ENCODE results near the gene ZNF44. TPM values are rescaled to one million over a fixed set of nuclear protein-coding genes. Genes with fewer than 3 reads are reported as not detected.

The ZNF44 gene
- polyA plus RNA-seq, 2 of the 4 experiments (the other 2 are of a cell fraction) = 0.65 to 0.76 TPM

DNA sequence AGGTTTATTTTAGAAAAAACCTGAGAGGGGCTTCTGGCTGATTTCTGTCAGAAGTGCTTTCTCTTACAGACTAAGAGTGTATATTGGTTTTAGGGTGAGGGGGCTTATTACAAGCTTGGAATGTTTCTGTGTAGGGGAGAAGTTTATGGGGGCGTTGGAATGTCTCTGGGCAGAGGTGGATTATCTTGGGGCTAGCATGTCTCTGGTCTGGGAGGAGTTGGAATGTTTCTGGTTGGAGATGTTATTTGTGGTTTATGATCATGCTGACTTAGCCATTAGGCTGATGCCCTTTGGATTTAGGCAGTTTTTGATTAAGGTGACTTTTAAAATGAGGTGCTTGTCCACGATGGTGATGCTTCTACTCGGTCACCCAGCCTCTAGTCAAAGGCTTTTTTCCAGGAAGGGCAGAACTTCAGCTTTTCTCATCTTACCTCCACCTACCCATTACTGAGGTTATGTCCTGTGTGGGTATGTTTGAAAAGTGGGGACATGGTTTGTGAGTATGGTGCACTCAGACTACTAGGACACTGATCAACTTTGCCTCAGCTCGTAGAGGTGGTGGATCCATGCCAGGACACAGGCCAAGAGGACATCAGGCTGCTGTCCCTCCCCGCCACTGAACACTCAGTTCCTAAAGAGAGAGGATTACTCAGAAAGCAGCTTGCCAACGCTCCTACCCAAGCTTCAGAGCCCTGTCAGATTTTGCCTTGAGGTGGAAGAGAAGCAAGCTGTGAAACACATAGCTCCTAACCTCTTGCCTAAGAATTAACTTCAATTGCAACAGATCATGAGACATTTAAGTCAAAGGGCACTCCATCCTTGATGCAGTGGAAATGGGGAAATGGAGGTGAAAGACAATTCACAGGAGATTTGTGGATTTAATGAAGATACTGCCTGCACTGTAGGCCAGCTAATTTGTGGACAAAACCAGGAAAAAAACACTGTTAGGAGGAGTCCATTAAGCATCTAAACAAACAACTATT is 63.6 kb downstream of the ZNF44 start:
- no peak for ATAC-seq

DNA sequence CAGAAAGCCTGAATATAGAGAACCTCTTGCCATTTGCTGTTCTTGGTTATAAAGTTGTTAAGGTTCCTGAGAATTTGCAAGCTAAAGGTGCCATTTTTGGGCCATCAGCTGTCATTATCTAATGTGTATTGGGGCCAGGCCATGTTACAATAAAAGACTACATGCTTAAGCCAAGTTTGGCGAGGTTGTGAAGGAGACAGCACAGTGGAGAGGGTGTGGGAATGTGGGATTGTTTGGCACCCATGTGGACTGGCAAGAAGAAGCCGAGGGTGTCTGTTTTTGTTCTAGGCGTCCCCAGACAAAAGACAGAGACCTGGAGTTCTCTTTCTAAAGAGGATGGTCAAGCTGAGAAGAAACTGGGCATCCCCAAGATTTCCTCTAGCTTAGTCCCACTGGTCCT is 64.7 kb downstream of the ZNF44 start:
- 0% methylated on average over 3 of the region's 3 CpGs for WGBS (ENCODE audit: missing lambda C conversion rate)
- DNase-seq (ENCODE audit: low read depth in 1 of 2, low spot score in 1 of 2) (no peak), ATAC-seq (no peak), FAIRE-seq (no peak)
- TF ChIP-seq GATA3 (IDR thresholded peaks at IDR 0.05; ENCODE audit: borderline replicate concordance) (no peak), JUN (IDR thresholded peaks at IDR 0.05) (no peak), ZFP36 (IDR thresholded peaks at IDR 0.05; ENCODE audit: borderline replicate concordance, partially characterized antibody) (no peak), ZNF302 (CRISPR knock-in tag; IDR thresholded peaks at IDR 0.05) (no peak), SMC3 (IDR thresholded peaks at IDR 0.05) (no peak), NR3C1 (IDR thresholded peaks at IDR 0.05) (no peak), FOXS1 (CRISPR knock-in tag; IDR thresholded peaks at IDR 0.05) (no peak), RCOR1 (IDR thresholded peaks at IDR 0.05; ENCODE audit: low read depth, low read length) (no peak), RNF2 (IDR thresholded peaks at IDR 0.05; ENCODE audit: borderline replicate concordance, low read depth) (no peak), ESRRA (IDR thresholded peaks at IDR 0.05; ENCODE audit: borderline replicate concordance, low read length) (no peak), FOSL2 (IDR thresholded peaks at IDR 0.05) (no peak), FOSL2 (CRISPR knock-in tag; IDR thresholded peaks at IDR 0.05) (no peak), KDM1A (IDR thresholded peaks at IDR 0.05; ENCODE audit: low read depth) (no peak), JUNB (IDR thresholded peaks at IDR 0.05) (no peak), PHF8 (IDR thresholded peaks at IDR 0.05; ENCODE audit: borderline replicate concordance, low read depth) (no peak), TFCP2L1 (CRISPR knock-in tag; IDR thresholded peaks at IDR 0.05) (no peak), CHD4 (IDR thresholded peaks at IDR 0.05; ENCODE audit: borderline replicate concordance) (no peak), HOXB13 (CRISPR knock-in tag; IDR thresholded peaks at IDR 0.05; ENCODE audit: low read depth) (no peak), HOXB5 (CRISPR knock-in tag; IDR thresholded peaks at IDR 0.05) (no peak), MAZ (IDR thresholded peaks at IDR 0.05; ENCODE audit: borderline replicate concordance, low read depth, low read length) (no peak)
- TF ChIP-seq, protein P1, sequence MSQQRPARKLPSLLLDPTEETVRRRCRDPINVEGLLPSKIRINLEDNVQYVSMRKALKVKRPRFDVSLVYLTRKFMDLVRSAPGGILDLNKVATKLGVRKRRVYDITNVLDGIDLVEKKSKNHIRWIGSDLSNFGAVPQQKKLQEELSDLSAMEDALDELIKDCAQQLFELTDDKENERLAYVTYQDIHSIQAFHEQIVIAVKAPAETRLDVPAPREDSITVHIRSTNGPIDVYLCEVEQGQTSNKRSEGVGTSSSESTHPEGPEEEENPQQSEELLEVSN (IDR thresholded peaks at IDR 0.05; ENCODE audit: borderline replicate concordance, low read depth) = no peak
- Histone ChIP-seq H3K4me3 (no peak overlapping the region), H3K4me1 (no peaks in the 10 kb centered on the region), H3K9me3 (peaks cover 3% of the 10 kb centered on the region; the same call in 1 of the 3 replicates), H3K27ac (no peak overlapping the region), H3K4me2 (no peak overlapping the region)
- ChIA-PET CTCF (no interaction called here), POLR2A (no interaction called here)

More for the DNA sequence above, 63.6 kb downstream of the ZNF44 start:
- H3K9me3 ChIP-seq = peaks cover 3% of the 10 kb centered on the region; the same call in 1 of the 3 replicates
- H3K4me3 ChIP-seq = no peak overlapping the region
- H3K4me1 ChIP-seq = no peaks in the 10 kb centered on the region
- DNase-seq (ENCODE audit: low read depth in 1 of 2, low spot score in 1 of 2) (no peak), FAIRE-seq (no peak)
- TF ChIP-seq HOXB13 (CRISPR knock-in tag; IDR thresholded peaks at IDR 0.05; ENCODE audit: low read depth) (no peak), TP53 (CRISPR knock-in tag; IDR thresholded peaks at IDR 0.05) (no peak), JUNB (IDR thresholded peaks at IDR 0.05) (no peak), ZSCAN20 (CRISPR knock-in tag; IDR thresholded peaks at IDR 0.05) (no peak), CBX2 (IDR thresholded peaks at IDR 0.05; ENCODE audit: borderline replicate concordance, low read depth) (no peak), EP300 (IDR thresholded peaks at IDR 0.05) (no peak), HOXA7 (CRISPR knock-in tag; IDR thresholded peaks at IDR 0.05) (no peak), PHF8 (IDR thresholded peaks at IDR 0.05; ENCODE audit: borderline replicate concordance, low read depth) (no peak), ESRRA (IDR thresholded peaks at IDR 0.05; ENCODE audit: borderline replicate concordance, low read length) (no peak), RFX5 (IDR thresholded peaks at IDR 0.05) (no peak), KDM5A (IDR thresholded peaks at IDR 0.05) (no peak), ZC3H11A (IDR thresholded peaks at IDR 0.05) (no peak), NFE2L2 (conservative IDR thresholded peaks at IDR 0.05; ENCODE audit: low read length) (no peak), POLR2A (IDR thresholded peaks at IDR 0.05; ENCODE audit: low read length) (no peak), HDAC2 (IDR thresholded peaks at IDR 0.05) (no peak), EHMT2 (IDR thresholded peaks at IDR 0.05; ENCODE audit: low read depth) (no peak)
- TF ChIP-seq, protein P2, sequence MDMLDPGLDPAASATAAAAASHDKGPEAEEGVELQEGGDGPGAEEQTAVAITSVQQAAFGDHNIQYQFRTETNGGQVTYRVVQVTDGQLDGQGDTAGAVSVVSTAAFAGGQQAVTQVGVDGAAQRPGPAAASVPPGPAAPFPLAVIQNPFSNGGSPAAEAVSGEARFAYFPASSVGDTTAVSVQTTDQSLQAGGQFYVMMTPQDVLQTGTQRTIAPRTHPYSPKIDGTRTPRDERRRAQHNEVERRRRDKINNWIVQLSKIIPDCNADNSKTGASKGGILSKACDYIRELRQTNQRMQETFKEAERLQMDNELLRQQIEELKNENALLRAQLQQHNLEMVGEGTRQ (IDR thresholded peaks at IDR 0.05) = no peak
- TF ChIP-seq, protein P3, sequence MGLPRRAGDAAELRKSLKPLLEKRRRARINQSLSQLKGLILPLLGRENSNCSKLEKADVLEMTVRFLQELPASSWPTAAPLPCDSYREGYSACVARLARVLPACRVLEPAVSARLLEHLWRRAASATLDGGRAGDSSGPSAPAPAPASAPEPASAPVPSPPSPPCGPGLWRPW (IDR thresholded peaks at IDR 0.05) = no peak
- TF ChIP-seq, protein P4, sequence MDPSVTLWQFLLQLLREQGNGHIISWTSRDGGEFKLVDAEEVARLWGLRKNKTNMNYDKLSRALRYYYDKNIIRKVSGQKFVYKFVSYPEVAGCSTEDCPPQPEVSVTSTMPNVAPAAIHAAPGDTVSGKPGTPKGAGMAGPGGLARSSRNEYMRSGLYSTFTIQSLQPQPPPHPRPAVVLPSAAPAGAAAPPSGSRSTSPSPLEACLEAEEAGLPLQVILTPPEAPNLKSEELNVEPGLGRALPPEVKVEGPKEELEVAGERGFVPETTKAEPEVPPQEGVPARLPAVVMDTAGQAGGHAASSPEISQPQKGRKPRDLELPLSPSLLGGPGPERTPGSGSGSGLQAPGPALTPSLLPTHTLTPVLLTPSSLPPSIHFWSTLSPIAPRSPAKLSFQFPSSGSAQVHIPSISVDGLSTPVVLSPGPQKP (IDR thresholded peaks at IDR 0.05; ENCODE audit: low read depth, low read length) = no peak
- 0% methylated on average over 5 of the region's 6 CpGs for WGBS (ENCODE audit: missing lambda C conversion rate)
- CTCF ChIA-PET = no interaction called here
- POLR2A ChIA-PET = no interaction called here
- H3K27ac ChIP-seq = no peak overlapping the region
- H3K4me2 ChIP-seq = no peak overlapping the region

Data from A549 (cell line).